ENCODE data around the gene MPHOSPH10. TPM values are rescaled to one million over a fixed set of nuclear protein-coding genes. Genes with fewer than 3 reads are reported as not detected.

The MPHOSPH10 gene
- total and polyA plus RNA-seq, 2 of the 13 experiments (the other 11 are each of a cell fraction or from before 2014, with no cell fraction given) = 37.8 to 137 TPM

DNA sequence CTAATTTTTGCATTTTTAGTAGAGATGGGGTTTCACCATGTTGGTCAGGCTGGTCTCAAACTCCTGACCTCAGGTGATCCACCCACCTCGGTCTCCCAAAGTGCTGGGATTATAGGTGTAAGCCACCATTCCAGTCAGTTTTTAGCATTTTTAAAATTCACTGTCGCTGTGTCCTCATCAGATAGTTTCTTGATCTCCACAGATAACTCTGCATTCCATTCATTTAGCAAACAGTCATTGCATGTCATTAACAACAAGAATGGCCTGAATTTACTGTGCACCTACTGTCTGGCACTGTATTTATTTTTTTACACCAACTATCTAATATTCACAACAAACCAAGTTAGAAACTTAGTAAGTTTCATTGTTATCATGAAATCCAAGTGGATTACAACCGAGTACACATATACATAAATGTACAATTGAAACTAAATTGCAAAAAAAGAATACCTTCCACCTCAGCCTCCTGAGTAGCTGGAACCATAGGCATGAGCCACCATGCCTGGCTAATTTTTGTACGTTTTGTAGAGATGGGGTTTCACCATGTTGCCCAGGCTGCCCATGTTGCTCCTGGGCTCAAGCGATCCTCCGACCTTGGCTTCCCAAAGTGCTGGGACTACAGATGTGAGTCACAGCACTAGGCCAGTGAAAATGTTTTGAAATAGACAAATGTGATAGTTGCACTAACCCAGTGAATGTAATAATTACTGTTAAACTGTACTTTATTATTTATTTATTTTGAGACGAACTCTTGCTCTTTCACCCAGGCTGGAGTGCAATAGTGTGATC is 4.7 kb upstream of the MPHOSPH10 start (continued):
- TF ChIP-seq, protein P1, sequence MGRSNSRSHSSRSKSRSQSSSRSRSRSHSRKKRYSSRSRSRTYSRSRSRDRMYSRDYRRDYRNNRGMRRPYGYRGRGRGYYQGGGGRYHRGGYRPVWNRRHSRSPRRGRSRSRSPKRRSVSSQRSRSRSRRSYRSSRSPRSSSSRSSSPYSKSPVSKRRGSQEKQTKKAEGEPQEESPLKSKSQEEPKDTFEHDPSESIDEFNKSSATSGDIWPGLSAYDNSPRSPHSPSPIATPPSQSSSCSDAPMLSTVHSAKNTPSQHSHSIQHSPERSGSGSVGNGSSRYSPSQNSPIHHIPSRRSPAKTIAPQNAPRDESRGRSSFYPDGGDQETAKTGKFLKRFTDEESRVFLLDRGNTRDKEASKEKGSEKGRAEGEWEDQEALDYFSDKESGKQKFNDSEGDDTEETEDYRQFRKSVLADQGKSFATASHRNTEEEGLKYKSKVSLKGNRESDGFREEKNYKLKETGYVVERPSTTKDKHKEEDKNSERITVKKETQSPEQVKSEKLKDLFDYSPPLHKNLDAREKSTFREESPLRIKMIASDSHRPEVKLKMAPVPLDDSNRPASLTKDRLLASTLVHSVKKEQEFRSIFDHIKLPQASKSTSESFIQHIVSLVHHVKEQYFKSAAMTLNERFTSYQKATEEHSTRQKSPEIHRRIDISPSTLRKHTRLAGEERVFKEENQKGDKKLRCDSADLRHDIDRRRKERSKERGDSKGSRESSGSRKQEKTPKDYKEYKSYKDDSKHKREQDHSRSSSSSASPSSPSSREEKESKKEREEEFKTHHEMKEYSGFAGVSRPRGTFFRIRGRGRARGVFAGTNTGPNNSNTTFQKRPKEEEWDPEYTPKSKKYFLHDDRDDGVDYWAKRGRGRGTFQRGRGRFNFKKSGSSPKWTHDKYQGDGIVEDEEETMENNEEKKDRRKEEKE (IDR thresholded peaks at IDR 0.05) = no peak
- TF ChIP-seq RBM22 (optimal IDR thresholded peaks at IDR 0.05; ENCODE audit: low read length) (peak; percentile 67), FOSL2 (CRISPR knock-in tag; IDR thresholded peaks at IDR 0.05) (peak; percentile 71), POLR2G (IDR thresholded peaks at IDR 0.05; ENCODE audit: low read depth, low read length) (peak; percentile 48)
- TF ChIP-seq, protein P2, sequence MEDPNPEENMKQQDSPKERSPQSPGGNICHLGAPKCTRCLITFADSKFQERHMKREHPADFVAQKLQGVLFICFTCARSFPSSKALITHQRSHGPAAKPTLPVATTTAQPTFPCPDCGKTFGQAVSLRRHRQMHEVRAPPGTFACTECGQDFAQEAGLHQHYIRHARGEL (CRISPR knock-in tag; IDR thresholded peaks at IDR 0.05) = no peak
- TF ChIP-seq, protein P3, sequence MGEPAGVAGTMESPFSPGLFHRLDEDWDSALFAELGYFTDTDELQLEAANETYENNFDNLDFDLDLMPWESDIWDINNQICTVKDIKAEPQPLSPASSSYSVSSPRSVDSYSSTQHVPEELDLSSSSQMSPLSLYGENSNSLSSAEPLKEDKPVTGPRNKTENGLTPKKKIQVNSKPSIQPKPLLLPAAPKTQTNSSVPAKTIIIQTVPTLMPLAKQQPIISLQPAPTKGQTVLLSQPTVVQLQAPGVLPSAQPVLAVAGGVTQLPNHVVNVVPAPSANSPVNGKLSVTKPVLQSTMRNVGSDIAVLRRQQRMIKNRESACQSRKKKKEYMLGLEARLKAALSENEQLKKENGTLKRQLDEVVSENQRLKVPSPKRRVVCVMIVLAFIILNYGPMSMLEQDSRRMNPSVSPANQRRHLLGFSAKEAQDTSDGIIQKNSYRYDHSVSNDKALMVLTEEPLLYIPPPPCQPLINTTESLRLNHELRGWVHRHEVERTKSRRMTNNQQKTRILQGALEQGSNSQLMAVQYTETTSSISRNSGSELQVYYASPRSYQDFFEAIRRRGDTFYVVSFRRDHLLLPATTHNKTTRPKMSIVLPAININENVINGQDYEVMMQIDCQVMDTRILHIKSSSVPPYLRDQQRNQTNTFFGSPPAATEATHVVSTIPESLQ (CRISPR knock-in tag; conservative IDR thresholded peaks at IDR 0.05) = no peak
